B cell (primary cell): ENCODE measurements around the gene RNF114. TPM values are rescaled to one million over a fixed set of nuclear protein-coding genes. Genes with fewer than 3 reads are reported as not detected.

Experiments
- ATAC-seq: fragments of 200-7000 bp; cut with Tn5 transposase; one replicate; pipeline ENCODE4 v1.10.0; 2021; ENCODE audit warnings: low read depth, mild to moderate bottlenecking, moderate number of reproducible peaks, moderate library complexity
- CTCF ChIA-PET: fragments of 350-600 bp; sonication (Branson Sonifier 250); formaldehyde crosslinking; loops from one replicate; lab custom pipeline; 2021; ENCODE audit warnings: antibody characterized with exemption, inconsistent platforms; lab: Charles Lee
- POLR2A ChIA-PET: fragments of 350-600 bp; sonication (Branson Sonifier 250); formaldehyde crosslinking; loops from one replicate; lab custom pipeline; 2021; ENCODE audit warnings: antibody characterized with exemption; lab: Charles Lee
- DNase-seq: peaks from one replicate; pipeline ENCODE4 v3.0.0; 2013
- H2AFZ ChIP-seq: 2 replicates; pipeline ENCODE4 v1.6.1; 2012; ENCODE audit warnings: mild to moderate bottlenecking, low read depth, low read length; ENCODE audit not compliant: insufficient read depth, poor library complexity, severe bottlenecking
- H3K27ac ChIP-seq, 2 donors: 1 replicate in 1 of 2; 2 replicates in 1 of 2; pipeline ENCODE4 v1.5.1; 2012 to 2013; ENCODE audit warnings: low read length in 2 of 2, mild to moderate bottlenecking in 2 of 2, moderate library complexity in 1 of 2
- H3K27me3 ChIP-seq, 4 experiments: fragments of 200-600 bp in 1 of 4; sonication (generic) in 1 of 4; replicated peaks in 1 of 4; 1 replicate in 2 of 4; 2 replicates in 2 of 4; pipeline versions ENCODE4 v1.6.1 to v1.7.0; 2013 to 2016; ENCODE audit warnings: low read length in 3 of 4, mild to moderate bottlenecking in 2 of 4, mixed read lengths in 1 of 4, moderate library complexity in 1 of 4; ENCODE audit not compliant: insufficient read depth in 4 of 4, control insufficient read depth in 3 of 4; ENCODE audit errors: control extremely low read depth in 1 of 4
- H3K36me3 ChIP-seq, 2 experiments: replicated peaks in 1 of 2; 1 replicate in 1 of 2; 2 replicates in 1 of 2; pipeline versions ENCODE4 v1.6.1 to v1.7.1; 2013; ENCODE audit warnings: low read length in 1 of 2; ENCODE audit not compliant: insufficient read depth in 2 of 2, control insufficient read depth in 1 of 2; ENCODE audit errors: control extremely low read depth in 1 of 2, extremely low read depth in 1 of 2
- H3K4me1 ChIP-seq, 2 donors: fragments of 200-600 bp in 1 of 2; sonication (generic) in 1 of 2; 1 replicate in 1 of 2; 2 replicates in 1 of 2; pipeline versions ENCODE4 v1.5.1 to v1.6.1; 2013 to 2017; ENCODE audit warnings: low read length in 2 of 2; ENCODE audit not compliant: control insufficient read depth in 2 of 2, insufficient read depth in 2 of 2
- H3K4me2 ChIP-seq: replicated peaks from 2 replicates; pipeline ENCODE3; 2012; ENCODE audit warnings: mild to moderate bottlenecking, low read depth, low read length; ENCODE audit not compliant: poor library complexity, severe bottlenecking
- H3K4me3 ChIP-seq, 5 experiments: fragments of 200-600 bp in 1 of 5; sonication (generic) in 1 of 5; 1 replicate in 3 of 5; 2 replicates in 2 of 5; pipeline versions ENCODE4 v1.5.1 to v1.7.0; 2011 to 2016; ENCODE audit warnings: low read length in 4 of 5, mild to moderate bottlenecking in 4 of 5, low read depth in 2 of 5, control low read depth in 1 of 5, moderate library complexity in 1 of 5; ENCODE audit not compliant: insufficient read depth in 1 of 5; ENCODE audit errors: control extremely low read depth in 1 of 5, extremely low read depth in 1 of 5
- H3K79me2 ChIP-seq: fragments of 200-600 bp; sonication (generic); one replicate; pipeline ENCODE4 v1.6.0; 2016; ENCODE audit warnings: low read length; ENCODE audit not compliant: control insufficient read depth, insufficient read depth
- H3K9ac ChIP-seq: fragments of 200-600 bp; sonication (generic); 2 replicates; pipeline ENCODE4 v1.6.1; 2017; ENCODE audit warnings: mild to moderate bottlenecking, low read length, moderate library complexity
- H3K9me3 ChIP-seq, 3 donors: one replicate each; pipeline versions ENCODE4 v1.6.1 to v1.7.1; 2013; ENCODE audit warnings: low read length in 2 of 3; ENCODE audit not compliant: control insufficient read depth in 2 of 3, insufficient read depth in 1 of 3; ENCODE audit errors: control extremely low read depth in 1 of 3
- H4K20me1 ChIP-seq: 2 replicates; pipeline ENCODE4 v1.6.0; 2012; ENCODE audit warnings: mild to moderate bottlenecking, low read length; ENCODE audit not compliant: insufficient read depth, control insufficient read depth, poor library complexity, severe bottlenecking
- H3K27ac Mint-ChIP-seq: one replicate; pipeline ENCODE4 v1.8.0; 2021; ENCODE audit warnings: mixed read lengths
- H3K27me3 Mint-ChIP-seq: one replicate; pipeline ENCODE4 v1.8.0; 2021; ENCODE audit warnings: mixed read lengths
- H3K4me1 Mint-ChIP-seq: one replicate; pipeline ENCODE4 v1.8.0; 2021; ENCODE audit warnings: mixed read lengths
- H3K4me3 Mint-ChIP-seq: one replicate; pipeline ENCODE4 v1.8.0; 2021; ENCODE audit warnings: mixed read lengths
- H3K9me3 Mint-ChIP-seq: one replicate; pipeline ENCODE4 v1.8.0; 2022; ENCODE audit warnings: mixed read lengths; ENCODE audit not compliant: insufficient read depth
- EZH2 ChIP-seq: IDR thresholded peaks from 2 replicates; pipeline ENCODE4 v1.6.1; 2012; ENCODE audit warnings: borderline replicate concordance, low read depth, mild to moderate bottlenecking, moderate library complexity, low read length; ENCODE audit not compliant: insufficient read depth, poor library complexity, severe bottlenecking
- WGBS: methylation state at CpG from one replicate; pipeline ENCODE4 v1.1.5; 2013; ENCODE audit warnings: missing lambda C conversion rate; ENCODE audit not compliant: insufficient coverage; 5-methylcytosine and 5-hydroxymethylcytosine counted together
- intact Hi-C: fragments of 100-400 bp; cut with micrococcal nuclease; formaldehyde crosslinking; loops from one replicate; pipeline ENCODE4 v1.10.0; 2022
- polyA plus RNA-seq: library from polyadenylated mRNA; depleted of rRNA; stranded (reverse); fragments of >200 nt; gene quantifications from 2 replicates; pipeline ENCODE4 v1.2.3, GENCODE V29; 2012
- total RNA-seq, 2 donors: library from RNA; stranded (reverse); fragments of 120-200 nt in 1 of 2; gene quantifications; 1 replicate in 1 of 2; 2 replicates in 1 of 2; pipeline versions ENCODE4 v1.2.3 to v1.2.4, GENCODE V29; 2013 to 2022
- TF ChIP-seq, protein P1 (sequence below): fragments of 200-600 bp; IDR thresholded peaks from one replicate; pipeline ENCODE4 v1.8.0; 2022; ENCODE audit warnings: antibody characterized with exemption, mild to moderate bottlenecking

The RNF114 gene
- total and polyA plus RNA-seq, 2 donors (not counting 1 experiment from before 2014, with no cell fraction given): 81.7 to 117 TPM

DNA sequence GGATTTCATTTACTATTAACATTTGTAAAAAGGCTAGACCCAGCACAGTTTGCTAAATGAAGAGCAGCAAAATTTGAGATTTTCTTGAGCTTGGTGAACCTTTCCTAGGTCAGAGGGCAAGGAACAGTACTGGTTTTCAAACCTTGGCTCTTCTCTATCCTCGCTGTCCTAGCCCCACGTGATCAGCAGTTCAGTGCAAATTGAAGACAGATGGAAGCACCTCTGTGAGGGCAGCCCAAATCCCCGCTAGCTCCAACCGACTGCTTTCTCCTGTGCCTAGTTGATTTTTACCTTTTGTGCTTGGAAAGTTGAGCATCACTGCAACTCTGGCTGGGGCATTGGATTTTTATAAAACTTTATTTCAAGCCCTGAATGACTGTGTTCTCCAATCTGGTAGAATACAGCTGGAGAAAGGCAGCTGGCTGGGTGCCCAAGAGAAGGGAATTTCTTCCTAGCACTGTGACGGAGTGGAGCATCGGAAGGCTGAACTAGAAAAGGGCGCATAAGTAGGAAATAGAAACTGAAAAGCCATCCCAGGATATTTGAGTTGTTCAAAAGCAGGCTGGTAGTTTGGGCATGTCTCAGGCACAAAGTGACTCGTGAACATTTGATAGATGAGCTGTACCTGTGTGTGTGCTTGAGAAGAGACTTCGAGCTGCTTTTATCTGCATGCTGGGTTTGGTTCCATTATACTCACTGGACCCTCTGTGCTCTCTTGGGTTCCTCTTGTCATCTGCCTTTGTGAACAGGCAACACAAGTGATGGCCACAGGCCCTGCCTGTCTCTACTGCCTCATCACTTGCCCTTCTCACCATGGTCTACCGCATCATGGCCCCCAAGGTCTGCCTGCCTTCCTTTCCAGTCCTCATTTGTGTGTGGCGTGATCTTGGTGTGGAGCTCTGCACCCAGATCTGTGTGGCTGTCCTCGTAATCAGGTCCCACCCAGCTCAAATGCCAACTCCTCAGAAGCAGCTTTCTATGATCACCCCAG lies 2.3 kb downstream of the RNF114 start:
- H3K4me1 Mint-ChIP-seq: peaks cover 53% of the 10 kb centered on the region
- H3K4me1 ChIP-seq: peaks cover 33 to 42% of the 10 kb centered on the region in 2 donors

More for the DNA sequence above, 2.3 kb downstream of the RNF114 start:
- Mint-ChIP-seq H3K9me3 (no peaks in the 10 kb centered on the region), H3K4me3 (peak overlapping the region; percentile 63), H3K27me3 (no peaks in the 10 kb centered on the region), H3K27ac (peak overlapping the region; percentile 20)
- Histone ChIP-seq H3K27ac (peak overlapping the region in 1 of 2 donors; percentile 9), H3K4me3 (no peak overlapping the region), H4K20me1 (peaks cover 65% of the 10 kb centered on the region), H3K9me3 (no peaks in the 10 kb centered on the region), H3K36me3 (peaks cover 6 to 27% of the 10 kb centered on the region in 2 experiments), H3K4me2 (peak overlapping the region; percentile 87), H3K27me3 (no peaks in the 10 kb centered on the region), H3K9ac (no peak overlapping the region), H2AFZ (no peak overlapping the region), H3K79me2 (peaks cover 78% of the 10 kb centered on the region)
- no peak for DNase-seq
- ATAC-seq: no peak
- intact Hi-C loops: loop anchor here (5.0 kb wide), 3 partner anchors 126 to 794 kb away; partner anchors contain the start of genes PARD6B and SLC9A8
- WGBS: 93% methylated on average over 12 of the region's 12 CpGs
- TF ChIP-seq, protein P1, sequence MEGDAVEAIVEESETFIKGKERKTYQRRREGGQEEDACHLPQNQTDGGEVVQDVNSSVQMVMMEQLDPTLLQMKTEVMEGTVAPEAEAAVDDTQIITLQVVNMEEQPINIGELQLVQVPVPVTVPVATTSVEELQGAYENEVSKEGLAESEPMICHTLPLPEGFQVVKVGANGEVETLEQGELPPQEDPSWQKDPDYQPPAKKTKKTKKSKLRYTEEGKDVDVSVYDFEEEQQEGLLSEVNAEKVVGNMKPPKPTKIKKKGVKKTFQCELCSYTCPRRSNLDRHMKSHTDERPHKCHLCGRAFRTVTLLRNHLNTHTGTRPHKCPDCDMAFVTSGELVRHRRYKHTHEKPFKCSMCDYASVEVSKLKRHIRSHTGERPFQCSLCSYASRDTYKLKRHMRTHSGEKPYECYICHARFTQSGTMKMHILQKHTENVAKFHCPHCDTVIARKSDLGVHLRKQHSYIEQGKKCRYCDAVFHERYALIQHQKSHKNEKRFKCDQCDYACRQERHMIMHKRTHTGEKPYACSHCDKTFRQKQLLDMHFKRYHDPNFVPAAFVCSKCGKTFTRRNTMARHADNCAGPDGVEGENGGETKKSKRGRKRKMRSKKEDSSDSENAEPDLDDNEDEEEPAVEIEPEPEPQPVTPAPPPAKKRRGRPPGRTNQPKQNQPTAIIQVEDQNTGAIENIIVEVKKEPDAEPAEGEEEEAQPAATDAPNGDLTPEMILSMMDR: no peak
- no peak for TF ChIP-seq EZH2
- ChIA-PET CTCF (interaction anchor here (1.3 to 2.3 kb wide), 2 partner anchors 40 to 238 kb away, joined by 3 to 12 read pairs; no protein-coding TSS in a partner anchor), POLR2A (no interaction called here)
